DMS153 treated with DMSO at 0.1 percent for 48 hours (cell line): ENCODE measurements around the gene NBPF1.
"Not testable (repeated sequence)": the region's sequence is repeated elsewhere in the genome, so short reads cannot be mapped to it uniquely, and the experiment has no call there.

Experiments used
- DNase-seq: peaks from one replicate; lab custom pipeline; 2025; ENCODE audit not compliant: unreplicated experiment; lab: John Stamatoyannopoulos, UW

NBPF1 gene

GRCh38 chr1:16613185-16614147 is at the start of gene NBPF1:
NBPF1 (minus strand) TSS chr1:16613564.
- DNase-seq, result peak; percentile 100

GRCh38 chr1:16658234-16658633 is 44.9 kb upstream of the NBPF1 start:
- not testable (repeated sequence) for DNase-seq

- DNase-seq, result not testable (repeated sequence)
Measured at GRCh38 chr1:16656981-16657683, 43.8 kb upstream of the NBPF1 start.

GRCh38 chr1:16656574-16656973 is 43.2 kb upstream of the NBPF1 start:
- not testable (repeated sequence) for DNase-seq

- not testable (repeated sequence) for DNase-seq
Measured at GRCh38 chr1:16651560-16651959, 38.2 kb upstream of the NBPF1 start.

- not testable (repeated sequence) for DNase-seq
Measured at GRCh38 chr1:16649960-16650359, 36.6 kb upstream of the NBPF1 start.

GRCh38 chr1:16649390-16649789 is 36.0 kb upstream of the NBPF1 start:
- DNase-seq, result not testable (repeated sequence)

- DNase-seq, result not testable (repeated sequence)
Measured at GRCh38 chr1:16648756-16649155, 35.4 kb upstream of the NBPF1 start.

- not testable (repeated sequence) for DNase-seq
Measured at GRCh38 chr1:16648250-16648649, 34.9 kb upstream of the NBPF1 start.

- DNase-seq, result not testable (repeated sequence)
Measured at GRCh38 chr1:16647179-16648176, 34.1 kb upstream of the NBPF1 start.

GRCh38 chr1:16646716-16647115 is 33.4 kb upstream of the NBPF1 start:
- DNase-seq, result not testable (repeated sequence)

GRCh38 chr1:16646061-16646664 is 32.8 kb upstream of the NBPF1 start:
- DNase-seq, result not testable (repeated sequence)

GRCh38 chr1:16645271-16646060 is 32.1 kb upstream of the NBPF1 start:
- DNase-seq, result not testable (repeated sequence)

- peak; percentile 99 for DNase-seq
Measured at GRCh38 chr1:16644482-16645270, 31.3 kb upstream of the NBPF1 start.

- DNase-seq, result no peak
Measured at GRCh38 chr1:16644193-16644481, 30.8 kb upstream of the NBPF1 start.

- not testable (repeated sequence) for DNase-seq
Measured at GRCh38 chr1:16643476-16644192, 30.3 kb upstream of the NBPF1 start.

- not testable (repeated sequence) for DNase-seq
Measured at GRCh38 chr1:16643001-16643411, 29.6 kb upstream of the NBPF1 start.
